GM18909 (cell line): ENCODE results near the gene TMEM250.
A peak's percentile ranks its signal among the peaks of the same experiment; 100 is the strongest.

ENCODE experiments used
- ATAC-seq: cut with Tn5 transposase; IDR thresholded peaks from one replicate; pipeline ENCODE4 v1.9.1; 2021; ENCODE audit warnings: mild to moderate bottlenecking; ENCODE audit not compliant: unreplicated experiment, poor library complexity

Gene TMEM250

GRCh38 chr9:136133191-136133958, 14.7 kb upstream of the TMEM250 start:
- no peak for ATAC-seq

DNA sequence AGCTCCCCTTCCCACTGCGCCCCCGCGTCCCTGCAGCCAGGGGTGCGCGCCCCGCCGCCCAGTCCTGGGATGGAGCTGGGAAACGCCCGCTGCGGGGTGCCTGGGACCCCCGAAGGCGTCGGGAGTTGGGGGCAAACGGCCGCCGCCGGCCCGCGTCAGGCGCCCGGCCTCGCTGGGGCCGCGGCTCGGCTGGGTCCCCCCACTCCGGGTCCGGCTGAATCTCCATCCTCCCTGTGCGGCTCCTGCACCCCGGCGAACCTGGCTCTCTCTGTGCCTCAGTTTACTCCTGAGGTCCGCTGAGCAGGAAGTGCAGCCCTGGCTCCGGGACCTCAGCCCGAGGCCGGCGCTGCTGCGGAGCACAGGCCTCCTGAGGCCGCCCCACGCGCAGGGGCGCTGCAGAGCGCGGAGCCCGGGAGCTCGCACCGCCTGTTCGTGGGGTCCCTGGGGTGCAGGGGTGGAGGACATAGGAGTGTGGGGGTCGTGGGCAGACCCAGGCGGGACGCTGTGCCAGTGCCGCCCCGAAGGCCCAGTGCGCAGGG, 13.9 kb upstream of the TMEM250 start:
- no peak for ATAC-seq

GRCh38 chr9:136131629-136132511, 13.2 kb upstream of the TMEM250 start:
- ATAC-seq: no peak

- no peak for ATAC-seq
Measured at GRCh38 chr9:136129176-136129575, 10.5 kb upstream of the TMEM250 start.

DNA sequence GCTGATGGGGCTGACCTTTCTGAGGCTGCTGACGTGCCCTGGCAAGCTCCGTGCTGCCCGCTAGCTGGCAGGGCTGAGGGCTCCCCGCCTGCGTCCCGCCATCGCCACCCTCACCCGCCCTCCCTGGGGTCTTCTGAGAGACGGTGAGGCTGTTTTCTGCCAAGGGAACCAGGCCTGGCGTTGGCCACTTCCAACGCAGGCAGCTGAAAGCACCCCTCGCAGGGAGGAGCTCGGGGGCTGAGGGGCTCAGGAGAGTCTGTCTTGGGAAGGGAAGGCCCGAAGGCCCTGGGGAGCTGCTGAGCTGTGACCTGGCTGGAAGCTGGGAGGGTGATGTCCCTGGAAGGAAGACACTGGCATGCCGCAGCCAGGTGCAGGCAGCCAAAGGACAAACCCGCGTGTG, 9.8 kb upstream of the TMEM250 start:
- ATAC-seq: no peak

DNA sequence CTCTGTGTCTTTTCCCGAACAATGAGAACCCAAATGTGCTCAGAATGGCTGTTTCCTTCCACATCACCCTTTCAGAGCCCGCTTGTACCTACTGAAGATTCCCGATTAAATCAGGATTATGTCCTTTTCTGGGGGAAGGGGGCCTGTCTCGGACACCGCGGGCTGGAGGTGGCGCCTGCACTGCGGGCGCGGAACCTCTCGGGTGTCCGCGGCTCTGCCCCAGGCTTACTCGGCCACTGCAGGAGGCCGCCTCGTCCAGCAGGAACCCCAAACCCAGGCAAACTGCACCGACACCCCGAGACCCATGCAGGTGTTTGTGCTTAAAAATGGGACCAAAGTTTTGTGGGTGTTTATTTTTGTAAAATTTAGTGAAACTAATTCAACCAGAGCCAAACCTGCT, 8.6 kb upstream of the TMEM250 start:
- ATAC-seq: no peak

DNA sequence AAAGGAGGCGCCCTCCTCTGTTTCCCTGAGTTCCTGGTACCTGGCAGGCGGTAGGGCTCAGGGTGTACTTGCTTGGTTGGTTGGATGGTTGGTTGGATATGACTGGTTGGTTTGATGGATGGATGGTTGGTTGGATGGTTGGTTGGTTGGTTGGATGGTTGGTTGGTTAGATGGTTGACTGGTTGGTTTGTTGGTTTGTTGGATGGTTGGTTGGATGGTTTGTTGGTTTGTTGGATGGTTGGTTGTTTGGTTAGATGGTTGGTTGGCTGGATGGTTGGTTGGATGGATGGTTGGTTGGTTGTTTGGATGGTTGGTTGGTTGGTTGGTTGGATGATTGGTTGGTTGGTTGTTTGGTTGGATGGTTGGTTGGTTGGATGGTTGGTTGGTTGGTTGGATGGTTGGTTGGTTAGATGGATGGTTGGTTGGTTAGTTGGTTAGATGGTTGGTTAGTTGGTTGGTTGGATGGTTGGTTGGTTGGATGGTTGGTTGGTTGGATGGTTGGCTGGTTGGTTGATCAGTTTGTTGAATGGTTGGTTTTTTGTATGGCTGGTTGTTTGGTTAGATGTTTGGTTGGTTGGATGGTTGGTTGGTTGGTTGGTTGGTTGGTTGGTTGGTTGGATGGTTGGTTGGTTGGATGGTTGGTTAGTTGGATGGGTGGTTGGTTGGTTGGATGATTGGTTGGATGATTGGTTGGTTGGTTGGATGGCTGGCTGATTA, 6.5 kb upstream of the TMEM250 start:
- ATAC-seq: no peak

GRCh38 chr9:136122425-136123383, 4.0 kb upstream of the TMEM250 start:
- ATAC-seq: no peak

- no peak for ATAC-seq
Measured at GRCh38 chr9:136121801-136122200, 3.1 kb upstream of the TMEM250 start.

GRCh38 chr9:136120438-136120844, 1.8 kb upstream of the TMEM250 start:
- no peak for ATAC-seq

- ATAC-seq: no peak
Measured at GRCh38 chr9:136119883-136120393, 1.3 kb upstream of the TMEM250 start.

DNA sequence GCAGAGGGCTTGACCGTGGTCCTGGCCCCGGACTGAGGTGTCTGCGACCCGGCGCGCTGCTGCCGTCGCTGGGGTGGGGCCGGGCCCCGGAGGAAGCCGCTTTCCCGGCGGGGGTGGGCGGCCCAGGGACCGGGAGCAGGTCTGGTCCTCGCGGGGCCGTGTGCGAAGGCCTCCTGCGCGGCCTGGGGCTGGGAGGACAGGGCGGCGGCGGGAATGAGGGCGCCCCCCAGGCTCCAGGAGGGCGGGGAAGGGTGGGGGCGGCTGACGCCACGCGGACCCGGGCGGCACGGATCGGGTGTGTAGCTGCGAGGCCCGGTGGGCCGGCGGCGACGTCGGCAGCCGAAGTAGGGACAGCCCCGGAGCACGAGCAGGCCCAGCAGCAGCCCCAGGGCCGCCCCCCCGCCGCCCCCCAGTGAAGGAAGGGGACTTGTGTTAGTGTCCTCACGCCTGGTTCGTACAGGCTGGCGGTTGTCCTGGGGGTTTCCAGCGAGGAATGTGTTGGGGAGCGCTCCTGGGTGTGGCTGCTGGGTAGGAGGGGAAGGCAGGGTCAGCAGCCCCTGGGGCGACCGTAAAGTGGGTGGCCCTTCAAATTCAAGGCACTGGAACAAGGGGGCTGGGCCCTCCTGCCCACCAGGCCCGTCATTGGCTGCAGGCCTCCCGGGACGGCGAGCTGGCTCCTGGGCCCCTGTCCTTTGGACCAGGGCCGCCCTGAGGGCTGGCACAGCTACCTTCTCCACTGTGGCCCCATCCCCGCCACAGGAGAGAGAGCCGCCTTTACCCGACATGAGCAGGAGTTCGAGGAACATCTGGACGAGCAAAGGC, 597 bp upstream of the TMEM250 start:
- ATAC-seq: peak; percentile 2

- peak; percentile 16 for ATAC-seq
Measured at GRCh38 chr9:136117916-136118319, 757 bp downstream of the TMEM250 start.

DNA sequence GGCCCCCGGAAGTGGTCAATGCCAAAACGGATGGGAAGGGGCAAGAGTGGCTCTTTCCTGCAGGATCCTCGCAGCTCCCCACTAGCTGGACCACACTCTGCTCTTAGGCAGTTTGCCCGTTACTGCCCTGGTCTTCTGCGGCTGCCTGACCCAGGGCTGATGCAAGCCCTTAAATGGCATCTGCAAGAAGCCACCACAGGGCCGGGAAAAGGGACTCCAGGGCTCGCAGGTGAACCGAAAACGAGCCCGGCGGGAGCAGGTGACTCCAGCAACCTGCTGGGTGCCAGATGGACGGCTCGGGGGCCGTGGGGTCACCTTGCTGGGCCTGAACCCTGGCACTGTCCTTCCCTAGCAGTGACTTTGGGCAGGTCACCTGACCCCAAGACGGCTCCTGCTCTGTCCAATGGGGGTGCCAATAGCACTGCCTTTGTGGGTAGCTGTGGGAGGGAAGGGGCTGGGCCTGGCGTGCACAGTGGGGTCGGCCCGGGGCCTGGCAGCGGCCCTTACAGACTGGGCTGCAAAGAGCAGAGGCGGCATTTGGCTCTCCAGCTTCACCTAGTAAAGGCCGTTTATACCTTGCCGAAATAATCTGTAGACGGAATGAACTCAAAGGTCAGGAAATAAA, 1.3 kb downstream of the TMEM250 start:
- no peak for ATAC-seq

- no peak for ATAC-seq
Measured at GRCh38 chr9:136116360-136117098, 2.1 kb downstream of the TMEM250 start.

GRCh38 chr9:136115641-136116359, 2.9 kb downstream of the TMEM250 start:
- no peak for ATAC-seq

GRCh38 chr9:136115206-136115605, 3.5 kb downstream of the TMEM250 start:
- ATAC-seq: no peak
